Ascending aorta (tissue), 2 donors: ENCODE measurements around the gene HYAL2. TPM values are rescaled to one million over a fixed set of nuclear protein-coding genes. Genes with fewer than 3 reads are reported as not detected.

Source experiments
- DNase-seq, 2 donors: peaks; one replicate each; pipeline ENCODE4 v3.0.0-alpha.2; 2019; ENCODE audit warnings: low spot score in 2 of 2
- H3K27ac ChIP-seq, 2 donors: fragments of 200-600 bp; sonication (generic); one replicate each; pipeline ENCODE4 v1.5.1; 2016 to 2017; ENCODE audit warnings: mild to moderate bottlenecking in 1 of 2
- H3K27me3 ChIP-seq: fragments of 200-600 bp; sonication (generic); one replicate; pipeline ENCODE4 v1.5.1; 2017
- H3K36me3 ChIP-seq, 2 donors: fragments of 200-600 bp; sonication (generic); one replicate each; pipeline ENCODE4 v1.5.1; 2016
- H3K4me1 ChIP-seq, 2 donors: fragments of 200-600 bp; sonication (generic); one replicate each; pipeline ENCODE4 v1.5.1; 2016 to 2017; ENCODE audit warnings: mild to moderate bottlenecking in 1 of 2
- H3K4me3 ChIP-seq, 2 donors: fragments of 200-600 bp; sonication (generic); one replicate each; pipeline ENCODE4 v1.5.1; 2016 to 2017; ENCODE audit warnings: mild to moderate bottlenecking in 1 of 2
- H3K9me3 ChIP-seq, 2 donors: fragments of 200-600 bp; sonication (generic); one replicate each; pipeline ENCODE4 v1.5.1; 2016
- CTCF ChIP-seq, 3 experiments: fragments of 200-600 bp in 2 of 3; fragments of 450-650 bp in 1 of 3; sonication (generic) in 2 of 3; IDR thresholded peaks; one replicate each; pipeline ENCODE4 v1.5.1; 2016 to 2019; ENCODE audit warnings: antibody characterized with exemption in 3 of 3, mild to moderate bottlenecking in 1 of 3, moderate library complexity in 1 of 3
- intact Hi-C: fragments of 100-400 bp; cut with DNase I; formaldehyde crosslinking; loops from one replicate; pipeline ENCODE4 v1.15.1; 2023
- total RNA-seq: library from RNA; depleted of rRNA; stranded (reverse); fragments of >200 nt; gene quantifications from one replicate; pipeline ENCODE4 v1.1.0, GENCODE V29; 2016

HYAL2 gene
- total RNA-seq, 1 donor from 2014 or later: 449 TPM

- Histone ChIP-seq H3K9me3 (no peaks in the 10 kb centered on the region), H3K4me3 (peak overlapping the region; percentile 65 to 73), H3K4me1 (peaks cover 0 to 14% of the 10 kb centered on the region in 2 donors), H3K27me3 (no peaks in the 10 kb centered on the region), H3K36me3 (no peaks in the 10 kb centered on the region), H3K27ac (peak overlapping the region in 1 of 2 donors; percentile 56)
- intact Hi-C loops: loop anchor here (2.0 kb wide), 1 partner anchor 138 kb away; the partner anchor contains the start of gene CACNA2D2
- peak; percentile 57 to 87 for DNase-seq
- TF ChIP-seq CTCF (IDR thresholded peaks at IDR 0.05): no peak
Observed at GRCh38 chr3:50365080-50365841, 42.7 kb upstream of the HYAL2 start.

- Histone ChIP-seq H3K9me3 (no peaks in the 10 kb centered on the region), H3K4me3 (peak overlapping the region; percentile 65 to 73), H3K36me3 (no peaks in the 10 kb centered on the region), H3K4me1 (peaks cover 0 to 14% of the 10 kb centered on the region in 2 donors), H3K27me3 (no peaks in the 10 kb centered on the region), H3K27ac (no peak overlapping the region)
- DNase-seq: no peak
- TF ChIP-seq CTCF (IDR thresholded peaks at IDR 0.05): no peak
- intact Hi-C loops: loop anchor here (2.0 kb wide), 1 partner anchor 138 kb away; the partner anchor contains the start of gene CACNA2D2
Observed at GRCh38 chr3:50364573-50365079, 42.1 kb upstream of the HYAL2 start.

GRCh38 chr3:50359760-50360110 lies 37.2 kb upstream of the HYAL2 start:
- H3K27ac ChIP-seq: no peak overlapping the region
- no peak for TF ChIP-seq CTCF (IDR thresholded peaks at IDR 0.05)
- peak overlapping the region; percentile 87 to 92 for H3K4me3 ChIP-seq
- DNase-seq: no peak
- H3K27me3 ChIP-seq: no peaks in the 10 kb centered on the region
- peaks cover 7 to 26% of the 10 kb centered on the region in 2 donors for H3K36me3 ChIP-seq
- no peaks in the 10 kb centered on the region for H3K9me3 ChIP-seq
- intact Hi-C loops: loop anchor here (1.0 to 5.0 kb wide), 4 partner anchors 9 to 253 kb away; partner anchors contain the start of genes C3orf18, CISH, CYB561D2 and NPRL2
- peaks cover 14 to 38% of the 10 kb centered on the region in 2 donors for H3K4me1 ChIP-seq

GRCh38 chr3:50358911-50359759 lies 36.6 kb upstream of the HYAL2 start, which contains the start of gene TMEM115:
TMEM115 (minus strand) TSS chr3:50359521; CDS start chr3:50359063, 458 bp downstream.
- DNase-seq: peak; percentile 96 to 99
- peak within 1 kb of the TSS; percentile 87 to 92 for H3K4me3 ChIP-seq
- no peaks in the 10 kb centered on the region for H3K27me3 ChIP-seq
- intact Hi-C loops: loop anchor here (1.0 to 5.0 kb wide), 4 partner anchors 9 to 253 kb away; partner anchors contain the start of genes C3orf18, CISH, CYB561D2 and NPRL2
- peaks cover 11 to 32% of the 10 kb centered on the region in 2 donors for H3K36me3 ChIP-seq
- no peaks in the 10 kb centered on the region for H3K9me3 ChIP-seq
- peak within 1 kb of the TSS; percentile 89 to 90 for H3K27ac ChIP-seq
- TF ChIP-seq CTCF (IDR thresholded peaks at IDR 0.05): no peak
- peaks cover 14 to 33% of the 10 kb centered on the region in 2 donors for H3K4me1 ChIP-seq

- peak overlapping the region; percentile 87 to 92 for H3K4me3 ChIP-seq
- H3K36me3 ChIP-seq: peaks cover 18 to 39% of the 10 kb centered on the region in 2 donors
- TF ChIP-seq CTCF (IDR thresholded peaks at IDR 0.05): no peak
- peak in 1 of 2 donors; percentile 72 for DNase-seq
- H3K27me3 ChIP-seq: no peaks in the 10 kb centered on the region
- peak overlapping the region; percentile 89 to 90 for H3K27ac ChIP-seq
- no peaks in the 10 kb centered on the region for H3K9me3 ChIP-seq
- H3K4me1 ChIP-seq: peaks cover 14 to 33% of the 10 kb centered on the region in 2 donors
- intact Hi-C loops: loop anchor here (2.0 to 5.0 kb wide), 2 partner anchors 208 to 254 kb away; partner anchors contain the start of genes C3orf18 and CISH
Observed at GRCh38 chr3:50358355-50358910, 35.9 kb upstream of the HYAL2 start.
